HepG2 (cell line): ENCODE measurements around the gene CALML4. TPM values are rescaled to one million over a fixed set of nuclear protein-coding genes. Genes with fewer than 3 reads are reported as not detected.

ENCODE experiments used
- ARID2 ChIP-seq: sonication (generic); formaldehyde crosslinking; IDR thresholded peaks from 2 replicates; pipeline ENCODE4 v1.8.1; 2022; ENCODE audit warnings: mild to moderate bottlenecking, missing genetic modification reagents, borderline replicate concordance
- ARNTL ChIP-seq: sonication (generic); formaldehyde crosslinking; IDR thresholded peaks from 2 replicates; pipeline ENCODE4 v1.4.0; 2020; ENCODE audit warnings: mild to moderate bottlenecking, missing genetic modification reagents
- DMAP1 ChIP-seq: IDR thresholded peaks from 2 replicates; pipeline ENCODE4 v1.6.1; 2016
- ESRRA ChIP-seq: sonication (generic); formaldehyde crosslinking; IDR thresholded peaks from 2 replicates; pipeline ENCODE4 v1.5.1; 2020; ENCODE audit warnings: mild to moderate bottlenecking, low read depth, missing genetic modification reagents
- MTF1 ChIP-seq: sonication (generic); formaldehyde crosslinking; IDR thresholded peaks from 2 replicates; pipeline ENCODE4 v1.5.0; 2020; ENCODE audit warnings: missing genetic modification reagents
- NCOA1 ChIP-seq: sonication (generic); formaldehyde crosslinking; IDR thresholded peaks from 2 replicates; pipeline ENCODE4 v1.9.0; 2021; ENCODE audit warnings: missing genetic modification reagents
- RARA ChIP-seq: IDR thresholded peaks from 2 replicates; pipeline ENCODE4 v1.6.1; 2016; ENCODE audit warnings: missing genetic modification reagents, missing compliant biosample characterization
- ZNF318 ChIP-seq: sonication (generic); formaldehyde crosslinking; IDR thresholded peaks from 2 replicates; pipeline ENCODE4 v1.4.0; 2020; ENCODE audit warnings: mild to moderate bottlenecking, missing genetic modification reagents
- ZNF337 ChIP-seq: sonication (generic); formaldehyde crosslinking; IDR thresholded peaks from 2 replicates; pipeline ENCODE4 v1.5.1; 2020; ENCODE audit warnings: missing genetic modification reagents, low read depth, mild to moderate bottlenecking, borderline replicate concordance
- ZNF577 ChIP-seq: sonication (generic); formaldehyde crosslinking; IDR thresholded peaks from 2 replicates; pipeline ENCODE4 v1.4.0; 2020; ENCODE audit warnings: mild to moderate bottlenecking, low read depth, missing genetic modification reagents, borderline replicate concordance
- polyA plus RNA-seq, 8 experiments: library from polyadenylated mRNA; depleted of rRNA in 3 of 8; stranded (reverse) in 7 of 8; unstranded in 1 of 8; fragments of >200 nt; fragmentation: Illumina TruSeq in 4 of 8; extraction: Trizol in 4 of 8; gene quantifications; 2 replicates each; pipeline versions ENCODE4 v1.2.1 to v1.2.3, GENCODE V29; 2011 to 2016; ENCODE audit warnings: low read depth in 4 of 8, missing spikeins in 1 of 8, mixed read lengths in 1 of 8; ENCODE audit not compliant: insufficient read depth in 1 of 8
- total RNA-seq, 5 experiments: library from RNA; depleted of rRNA; stranded (reverse); fragments of >200 nt; fragmentation: Illumina TruSeq; extraction: Trizol; gene quantifications; 2 replicates each; pipeline ENCODE4 v1.2.3, GENCODE V29; 2016; ENCODE audit warnings: low read depth in 1 of 5
- TF ChIP-seq, protein P1 (sequence below): sonication (generic); formaldehyde crosslinking; conservative IDR thresholded peaks from 2 replicates; pipeline ENCODE4 v1.8.0; 2022; ENCODE audit warnings: low read depth, missing genetic modification reagents
- TF ChIP-seq, protein P2 (sequence below): sonication (generic); formaldehyde crosslinking; IDR thresholded peaks from 2 replicates; pipeline ENCODE4 v1.4.0; 2020; ENCODE audit warnings: missing genetic modification reagents

Gene CALML4
- total and polyA plus RNA-seq, 2 of the 13 experiments (the other 11 are each of a cell fraction or from before 2014, with no cell fraction given) = 3.6 to 8.7 TPM

- TF ChIP-seq ZNF318 (CRISPR knock-in tag) = peak; percentile 61; the same call in 1 of the 2 replicates
- no peak for TF ChIP-seq NCOA1 (CRISPR knock-in tag)
- TF ChIP-seq ESRRA (CRISPR knock-in tag) = peak; percentile 76
- 0 out of 2 replicates have a peak, but pooled peaks have one; percentile 41 for TF ChIP-seq ZNF577 (CRISPR knock-in tag)
- TF ChIP-seq ZNF337 (CRISPR knock-in tag) = no peak
- peak; percentile 57 for TF ChIP-seq DMAP1 (CRISPR knock-in tag)
- TF ChIP-seq, protein P1, sequence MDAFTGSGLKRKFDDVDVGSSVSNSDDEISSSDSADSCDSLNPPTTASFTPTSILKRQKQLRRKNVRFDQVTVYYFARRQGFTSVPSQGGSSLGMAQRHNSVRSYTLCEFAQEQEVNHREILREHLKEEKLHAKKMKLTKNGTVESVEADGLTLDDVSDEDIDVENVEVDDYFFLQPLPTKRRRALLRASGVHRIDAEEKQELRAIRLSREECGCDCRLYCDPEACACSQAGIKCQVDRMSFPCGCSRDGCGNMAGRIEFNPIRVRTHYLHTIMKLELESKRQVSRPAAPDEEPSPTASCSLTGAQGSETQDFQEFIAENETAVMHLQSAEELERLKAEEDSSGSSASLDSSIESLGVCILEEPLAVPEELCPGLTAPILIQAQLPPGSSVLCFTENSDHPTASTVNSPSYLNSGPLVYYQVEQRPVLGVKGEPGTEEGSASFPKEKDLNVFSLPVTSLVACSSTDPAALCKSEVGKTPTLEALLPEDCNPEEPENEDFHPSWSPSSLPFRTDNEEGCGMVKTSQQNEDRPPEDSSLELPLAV (CRISPR knock-in tag) = peak; percentile 86; the same call in 1 of the 2 replicates
- TF ChIP-seq ARNTL (CRISPR knock-in tag) = peak; percentile 92
- TF ChIP-seq, protein P2, sequence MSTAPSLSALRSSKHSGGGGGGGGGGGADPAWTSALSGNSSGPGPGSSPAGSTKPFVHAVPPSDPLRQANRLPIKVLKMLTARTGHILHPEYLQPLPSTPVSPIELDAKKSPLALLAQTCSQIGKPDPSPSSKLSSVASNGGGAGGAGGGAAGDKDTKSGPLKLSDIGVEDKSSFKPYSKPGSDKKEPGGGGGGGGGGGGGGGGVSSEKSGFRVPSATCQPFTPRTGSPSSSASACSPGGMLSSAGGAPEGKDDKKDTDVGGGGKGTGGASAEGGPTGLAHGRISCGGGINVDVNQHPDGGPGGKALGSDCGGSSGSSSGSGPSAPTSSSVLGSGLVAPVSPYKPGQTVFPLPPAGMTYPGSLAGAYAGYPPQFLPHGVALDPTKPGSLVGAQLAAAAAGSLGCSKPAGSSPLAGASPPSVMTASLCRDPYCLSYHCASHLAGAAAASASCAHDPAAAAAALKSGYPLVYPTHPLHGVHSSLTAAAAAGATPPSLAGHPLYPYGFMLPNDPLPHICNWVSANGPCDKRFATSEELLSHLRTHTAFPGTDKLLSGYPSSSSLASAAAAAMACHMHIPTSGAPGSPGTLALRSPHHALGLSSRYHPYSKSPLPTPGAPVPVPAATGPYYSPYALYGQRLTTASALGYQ = peak; percentile 24; the same call in 1 of the 2 replicates
- TF ChIP-seq RARA (CRISPR knock-in tag) = peak; percentile 18; the same call in 1 of the 2 replicates
- 0 out of 2 replicates have a peak, but pooled peaks have one; percentile 2 for TF ChIP-seq ARID2
- peak; percentile 58; the same call in 1 of the 2 replicates for TF ChIP-seq MTF1
Measured at GRCh38 chr15:68229386-68230156, 24.4 kb upstream of the CALML4 start, which contains the start of gene CLN6 (continued).
